Measurements from ENCODE around the gene NDUFS4.

The NDUFS4 gene

GRCh38 chr5:53582225-53582624 lies 21.8 kb downstream of the NDUFS4 start:
- TF ChIP-seq, protein P1, sequence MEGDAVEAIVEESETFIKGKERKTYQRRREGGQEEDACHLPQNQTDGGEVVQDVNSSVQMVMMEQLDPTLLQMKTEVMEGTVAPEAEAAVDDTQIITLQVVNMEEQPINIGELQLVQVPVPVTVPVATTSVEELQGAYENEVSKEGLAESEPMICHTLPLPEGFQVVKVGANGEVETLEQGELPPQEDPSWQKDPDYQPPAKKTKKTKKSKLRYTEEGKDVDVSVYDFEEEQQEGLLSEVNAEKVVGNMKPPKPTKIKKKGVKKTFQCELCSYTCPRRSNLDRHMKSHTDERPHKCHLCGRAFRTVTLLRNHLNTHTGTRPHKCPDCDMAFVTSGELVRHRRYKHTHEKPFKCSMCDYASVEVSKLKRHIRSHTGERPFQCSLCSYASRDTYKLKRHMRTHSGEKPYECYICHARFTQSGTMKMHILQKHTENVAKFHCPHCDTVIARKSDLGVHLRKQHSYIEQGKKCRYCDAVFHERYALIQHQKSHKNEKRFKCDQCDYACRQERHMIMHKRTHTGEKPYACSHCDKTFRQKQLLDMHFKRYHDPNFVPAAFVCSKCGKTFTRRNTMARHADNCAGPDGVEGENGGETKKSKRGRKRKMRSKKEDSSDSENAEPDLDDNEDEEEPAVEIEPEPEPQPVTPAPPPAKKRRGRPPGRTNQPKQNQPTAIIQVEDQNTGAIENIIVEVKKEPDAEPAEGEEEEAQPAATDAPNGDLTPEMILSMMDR (IDR thresholded peaks at IDR 0.05; ENCODE audit: low read depth, low read length, missing control alignments), result no peak
- no peak overlapping the region for H3K4me3 ChIP-seq (ENCODE audit: low read depth, low read length)

GRCh38 chr5:53590759-53591158 lies 30.3 kb downstream of the NDUFS4 start:
- no peak overlapping the region for H3K4me3 ChIP-seq (ENCODE audit: low read depth, low read length)
- TF ChIP-seq, protein P1 (IDR thresholded peaks at IDR 0.05; ENCODE audit: low read depth, low read length, missing control alignments), result no peak
- DNase-seq (ENCODE audit: low read depth), result no peak

More at GRCh38 chr5:53582225-53582624, 21.8 kb downstream of the NDUFS4 start:
- no peak for DNase-seq (ENCODE audit: low read depth)

DNA sequence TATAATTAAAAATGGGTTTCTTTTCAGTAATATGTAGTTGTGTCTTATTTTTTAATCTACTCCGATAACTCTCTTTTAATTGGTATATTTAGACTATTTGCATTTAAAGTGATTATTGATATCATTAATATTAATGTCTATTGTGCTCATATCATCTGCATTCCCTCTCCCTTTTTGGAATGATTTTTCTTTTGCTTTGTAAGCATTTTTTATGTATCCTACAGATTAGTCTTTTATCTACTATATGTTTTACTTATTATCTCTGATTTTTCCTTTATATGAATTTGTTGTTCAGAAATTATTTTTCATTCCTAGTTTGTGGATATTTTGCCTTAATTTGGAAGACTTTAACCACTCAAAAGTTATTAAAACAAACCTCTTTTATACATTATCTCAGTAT lies 34.0 kb downstream of the NDUFS4 start:
- no peak overlapping the region for H3K4me3 ChIP-seq (ENCODE audit: low read depth, low read length)

GRCh38 chr5:53597894-53598293 lies 37.5 kb downstream of the NDUFS4 start:
- TF ChIP-seq, protein P1 (IDR thresholded peaks at IDR 0.05; ENCODE audit: low read depth, low read length, missing control alignments), result no peak
- H3K4me3 ChIP-seq (ENCODE audit: low read depth, low read length), result no peak overlapping the region
- no peak for DNase-seq (ENCODE audit: low read depth)

More for the DNA sequence above, 34.0 kb downstream of the NDUFS4 start:
- no peak for DNase-seq (ENCODE audit: low read depth)
- TF ChIP-seq, protein P1 (IDR thresholded peaks at IDR 0.05; ENCODE audit: low read depth, low read length, missing control alignments), result no peak

DNA sequence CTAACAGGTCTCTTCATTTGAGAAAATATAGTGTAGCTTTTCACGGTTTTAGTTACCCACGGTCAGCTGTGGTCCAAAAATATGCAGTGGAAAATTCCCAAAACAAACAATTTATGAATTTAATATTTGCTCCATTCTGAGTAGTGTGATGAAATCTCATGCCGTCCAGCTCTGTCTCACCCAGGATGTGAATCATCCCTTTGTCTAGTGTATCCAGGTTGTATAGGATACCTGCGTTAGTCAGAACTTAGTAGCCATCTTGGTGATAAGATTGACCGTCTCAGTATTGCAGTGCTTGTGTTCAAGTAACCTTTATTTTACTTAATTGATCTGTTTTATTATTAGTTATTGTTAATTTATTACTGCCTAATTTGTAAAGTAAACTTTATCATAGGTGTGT lies 41.1 kb downstream of the NDUFS4 start:
- TF ChIP-seq, protein P1 (IDR thresholded peaks at IDR 0.05; ENCODE audit: low read depth, low read length, missing control alignments), result no peak
- DNase-seq (ENCODE audit: low read depth), result no peak
- no peak overlapping the region for H3K4me3 ChIP-seq (ENCODE audit: low read depth, low read length)

- no peak for DNase-seq (ENCODE audit: low read depth)
- H3K4me3 ChIP-seq (ENCODE audit: low read depth, low read length), result no peak overlapping the region
- TF ChIP-seq, protein P1 (IDR thresholded peaks at IDR 0.05; ENCODE audit: low read depth, low read length, missing control alignments), result no peak
Observed at GRCh38 chr5:53603009-53603687, 42.7 kb downstream of the NDUFS4 start.

GRCh38 chr5:53604309-53604708 lies 43.9 kb downstream of the NDUFS4 start:
- H3K4me3 ChIP-seq (ENCODE audit: low read depth, low read length), result no peak overlapping the region
- no peak for DNase-seq (ENCODE audit: low read depth)
- TF ChIP-seq, protein P1 (IDR thresholded peaks at IDR 0.05; ENCODE audit: low read depth, low read length, missing control alignments), result no peak

Data from GM12864 (cell line).